Measurements from ENCODE around the gene SRMS. TPM values are rescaled to one million over a fixed set of nuclear protein-coding genes. Genes with fewer than 3 reads are reported as not detected.
"Not testable (repeated sequence)": the region's sequence is repeated elsewhere in the genome, so short reads cannot be mapped to it uniquely, and the experiment has no call there.

Gene SRMS
- total RNA-seq, 1 donor from 2014 or later = not detected

- Histone ChIP-seq H3K27me3 (no peaks in the 10 kb centered on the region), H3K27ac (no peak overlapping the region), H3K9me3 (no peaks in the 10 kb centered on the region), H3K4me1 (peaks cover 21% of the 10 kb centered on the region), H3K36me3 (peaks cover 14% of the 10 kb centered on the region), H3K4me3 (no peak overlapping the region)
- no peak for DNase-seq
- TF ChIP-seq CTCF (IDR thresholded peaks at IDR 0.05) = no peak
- no peak for ATAC-seq
- intact Hi-C loops (cut with DNase I) = no loop called here
These were observed 29.1 kb downstream of the SRMS start for GRCh38 chr20:63518351-63518861.

GRCh38 chr20:63517376-63518309, 29.9 kb downstream of the SRMS start:
- TF ChIP-seq CTCF (IDR thresholded peaks at IDR 0.05) = no peak
- Histone ChIP-seq H3K4me3 (no peak overlapping the region), H3K36me3 (peaks cover 7% of the 10 kb centered on the region), H3K9me3 (no peaks in the 10 kb centered on the region), H3K27ac (no peak overlapping the region), H3K4me1 (peaks cover 18% of the 10 kb centered on the region), H3K27me3 (no peaks in the 10 kb centered on the region)
- intact Hi-C loops (cut with DNase I) = no loop called here
- ATAC-seq (no peak), DNase-seq (no peak)

GRCh38 chr20:63514520-63514919, 33.0 kb downstream of the SRMS start:
- peak; percentile 51 for DNase-seq
- H3K27me3 ChIP-seq; H3K9me3 ChIP-seq; H3K27ac ChIP-seq; H3K4me3 ChIP-seq; ATAC-seq; H3K36me3 ChIP-seq; H3K4me1 ChIP-seq; intact Hi-C loops (cut with DNase I): not testable (repeated sequence)

GRCh38 chr20:63513207-63513606, 34.3 kb downstream of the SRMS start:
- Histone ChIP-seq H3K27me3 (peaks cover 4% of the 10 kb centered on the region), H3K4me1 (no peaks in the 10 kb centered on the region), H3K27ac (no peak overlapping the region), H3K4me3 (no peak overlapping the region), H3K9me3 (no peaks in the 10 kb centered on the region), H3K36me3 (no peaks in the 10 kb centered on the region)
- TF ChIP-seq CTCF (IDR thresholded peaks at IDR 0.05) = no peak
- no peak for ATAC-seq
- DNase-seq = no peak
- intact Hi-C loops (cut with DNase I) = no loop called here

- no peak overlapping the region for H3K4me3 ChIP-seq
- no peak overlapping the region for H3K27ac ChIP-seq
- DNase-seq = peak; percentile 27
- intact Hi-C loops (cut with DNase I) = no loop called here
- H3K36me3 ChIP-seq = no peaks in the 10 kb centered on the region
- H3K4me1 ChIP-seq = no peaks in the 10 kb centered on the region
- no peaks in the 10 kb centered on the region for H3K9me3 ChIP-seq
- no peak for TF ChIP-seq CTCF (IDR thresholded peaks at IDR 0.05)
- ATAC-seq = peak; percentile 9
- peaks cover 12% of the 10 kb centered on the region for H3K27me3 ChIP-seq
These were observed 38.4 kb downstream of the SRMS start for GRCh38 chr20:63509088-63509564.

GRCh38 chr20:63508072-63508768, 39.3 kb downstream of the SRMS start:
- TF ChIP-seq CTCF (IDR thresholded peaks at IDR 0.05) = no peak
- H3K9me3 ChIP-seq = no peaks in the 10 kb centered on the region
- H3K4me3 ChIP-seq = no peak overlapping the region
- no peak overlapping the region for H3K27ac ChIP-seq
- H3K36me3 ChIP-seq = no peaks in the 10 kb centered on the region
- intact Hi-C loops (cut with DNase I) = no loop called here
- DNase-seq (peak; percentile 40), ATAC-seq (no peak)
- H3K4me1 ChIP-seq = no peaks in the 10 kb centered on the region
- H3K27me3 ChIP-seq = peaks cover 12% of the 10 kb centered on the region
